GM19193 (cell line): Measurements from ENCODE around the gene ADK.

Experiments
- POLR2A ChIP-seq: IDR thresholded peaks from 4 replicates; pipeline ENCODE4 v1.6.1; 2011; ENCODE audit not compliant: insufficient read depth, insufficient read length; ENCODE audit errors: extremely low read depth

Gene ADK

DNA sequence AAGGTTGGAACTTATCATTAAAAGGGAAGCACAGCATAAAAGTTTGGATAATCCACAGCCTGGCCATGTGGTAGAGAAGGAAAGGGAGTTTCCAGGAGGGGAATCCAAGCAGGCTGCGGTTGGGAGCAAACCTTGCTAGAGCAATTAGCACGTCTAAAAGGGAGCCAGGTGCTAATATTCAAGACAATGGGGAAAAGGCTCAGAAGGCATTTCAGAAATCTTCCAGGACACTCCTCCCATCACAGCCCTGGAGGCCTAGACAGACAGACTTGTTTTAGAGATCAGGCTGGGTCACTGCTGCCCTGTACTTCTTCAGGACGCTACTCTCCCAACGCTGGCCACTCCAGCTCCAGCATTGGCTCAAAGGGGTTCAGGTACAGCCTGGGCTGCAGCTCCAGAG, 579.2 kb downstream of the ADK start:
- no peak for TF ChIP-seq POLR2A

DNA sequence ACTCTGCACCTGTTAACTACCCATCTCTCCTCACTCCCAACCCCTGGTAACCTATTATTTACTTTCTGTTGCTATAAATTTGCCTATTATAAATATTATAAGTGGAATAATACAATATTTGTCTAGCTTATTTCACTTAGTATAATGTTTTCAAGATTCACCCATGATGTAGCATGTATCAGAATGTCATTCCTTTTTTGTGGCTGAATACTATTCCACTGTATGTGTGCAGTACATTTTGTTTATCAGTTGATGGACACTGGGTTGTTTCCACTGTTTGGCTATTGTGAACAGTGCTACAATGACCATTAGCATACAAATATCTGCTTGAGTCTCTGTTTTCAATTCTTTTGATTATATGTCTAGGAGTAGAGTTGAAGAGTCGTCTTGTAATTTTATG, 582.6 kb downstream of the ADK start:
- no peak for TF ChIP-seq POLR2A

- no peak for TF ChIP-seq POLR2A
Measured at GRCh38 chr10:74736029-74736428, 585.0 kb downstream of the ADK start.

DNA sequence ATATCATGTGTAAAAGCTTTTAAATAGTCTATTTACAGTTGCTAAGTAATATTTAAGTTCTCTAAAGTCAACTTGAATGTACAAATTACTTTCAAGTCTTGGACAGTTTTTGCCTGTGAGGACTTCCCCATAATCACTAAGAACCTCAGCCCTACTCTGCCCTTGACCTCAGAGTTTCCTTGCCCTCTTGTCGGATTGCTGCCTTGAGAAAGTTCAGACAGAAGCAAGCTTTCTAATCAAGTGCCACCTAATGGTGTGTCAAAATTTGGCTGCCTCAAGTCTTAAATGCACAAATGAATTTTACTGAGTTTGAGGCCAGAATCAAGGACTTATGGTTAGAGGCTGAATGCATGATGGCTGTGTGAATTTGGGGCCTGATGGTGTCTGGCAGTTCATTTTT, 587.0 kb downstream of the ADK start:
- no peak for TF ChIP-seq POLR2A

DNA sequence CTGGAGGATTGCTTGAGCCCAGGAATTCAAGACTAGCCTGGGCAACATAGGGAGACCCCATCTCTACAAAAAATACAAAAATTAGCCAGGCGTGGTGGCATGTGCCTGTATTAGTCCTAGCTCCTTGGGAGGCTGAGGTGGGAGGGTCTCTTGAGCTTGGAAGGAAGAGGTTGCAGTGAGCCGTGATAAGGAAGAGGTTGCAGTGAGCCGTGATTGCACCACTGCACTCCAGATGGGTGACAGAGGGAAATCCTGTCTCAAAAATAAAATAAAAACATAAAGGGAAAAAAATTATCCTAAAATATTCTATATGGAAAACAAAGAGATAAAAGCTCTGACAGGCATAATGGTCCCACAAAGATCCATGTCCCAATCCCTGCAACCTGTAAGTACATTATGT, 587.5 kb downstream of the ADK start:
- TF ChIP-seq POLR2A, result no peak

GRCh38 chr10:74738985-74739567, 588.1 kb downstream of the ADK start:
- TF ChIP-seq POLR2A, result no peak

DNA sequence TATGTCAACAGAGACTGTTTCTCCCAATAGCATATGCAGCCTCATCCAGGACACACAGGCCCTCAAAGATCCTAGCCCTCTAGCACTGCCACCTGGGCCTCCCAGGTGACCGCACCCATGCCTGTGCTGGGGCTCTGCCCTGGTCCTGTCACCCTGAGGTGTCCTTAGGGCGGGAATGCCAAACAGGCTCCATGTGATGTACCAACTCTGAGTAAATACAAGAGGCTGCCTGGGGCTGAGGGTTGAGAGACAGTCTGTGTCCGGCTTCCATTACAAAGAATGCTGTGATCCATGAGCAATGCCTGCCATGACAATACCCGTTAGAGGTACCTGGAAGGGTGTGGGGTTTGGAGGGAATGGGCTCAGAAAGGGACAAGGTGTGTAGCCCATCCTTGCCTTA, 592.4 kb downstream of the ADK start:
- TF ChIP-seq POLR2A, result no peak

GRCh38 chr10:74745449-74745848, 594.4 kb downstream of the ADK start:
- TF ChIP-seq POLR2A, result no peak

GRCh38 chr10:74746813-74747212, 595.8 kb downstream of the ADK start:
- TF ChIP-seq POLR2A, result no peak

GRCh38 chr10:74748468-74749031, 597.5 kb downstream of the ADK start:
- no peak for TF ChIP-seq POLR2A

GRCh38 chr10:74750848-74751274, 599.8 kb downstream of the ADK start:
- no peak for TF ChIP-seq POLR2A

DNA sequence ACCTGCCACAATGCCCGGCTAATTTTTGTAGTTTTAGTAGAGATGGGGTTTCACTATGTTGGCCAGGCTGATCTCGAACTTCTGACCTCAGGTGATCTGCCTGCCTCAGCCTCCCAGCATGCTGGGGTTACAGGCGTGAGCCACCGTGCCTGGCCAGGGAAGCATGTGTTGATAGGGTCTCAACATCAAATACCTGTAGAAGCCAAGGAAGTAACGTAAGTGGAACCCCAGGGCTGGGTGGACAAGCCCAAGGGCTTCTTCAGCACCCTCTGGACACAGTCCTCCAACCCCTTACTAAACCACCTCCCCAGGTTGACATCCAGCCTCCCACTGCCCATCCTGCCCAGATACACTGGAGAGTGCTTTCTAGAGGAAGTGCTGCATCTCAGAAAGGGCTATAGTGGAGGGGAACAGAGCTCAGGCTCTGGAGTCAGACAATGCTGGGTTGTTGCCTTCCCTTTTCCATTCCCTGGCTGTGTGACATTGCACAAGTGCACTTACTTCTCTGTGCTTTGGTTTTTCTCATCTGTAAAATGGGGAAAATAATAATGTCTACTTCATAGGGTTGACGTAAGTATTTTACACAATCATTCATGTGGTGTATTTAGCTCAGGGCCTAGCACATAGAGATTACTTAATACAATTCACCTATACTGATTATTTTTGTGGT, 601.5 kb downstream of the ADK start:
- no peak for TF ChIP-seq POLR2A

GRCh38 chr10:74753442-74754211, 602.6 kb downstream of the ADK start:
- no peak for TF ChIP-seq POLR2A

- TF ChIP-seq POLR2A, result no peak
Measured at GRCh38 chr10:74754381-74754821, 603.4 kb downstream of the ADK start.

- no peak for TF ChIP-seq POLR2A
Measured at GRCh38 chr10:74755273-74755672, 604.3 kb downstream of the ADK start.
